Bone marrow (tissue), 2 donors: Measurements from ENCODE around the gene CCDC183.
A peak's percentile ranks its signal among the peaks of the same experiment; 100 is the strongest.
"Not testable (repeated sequence)": the region's sequence is repeated elsewhere in the genome, so short reads cannot be mapped to it uniquely, and the experiment has no call there.

Experiments used
- DNase-seq, 2 donors: peaks; one replicate each; lab custom pipeline; 2025; lab: John Stamatoyannopoulos, UW

CCDC183 gene

DNA sequence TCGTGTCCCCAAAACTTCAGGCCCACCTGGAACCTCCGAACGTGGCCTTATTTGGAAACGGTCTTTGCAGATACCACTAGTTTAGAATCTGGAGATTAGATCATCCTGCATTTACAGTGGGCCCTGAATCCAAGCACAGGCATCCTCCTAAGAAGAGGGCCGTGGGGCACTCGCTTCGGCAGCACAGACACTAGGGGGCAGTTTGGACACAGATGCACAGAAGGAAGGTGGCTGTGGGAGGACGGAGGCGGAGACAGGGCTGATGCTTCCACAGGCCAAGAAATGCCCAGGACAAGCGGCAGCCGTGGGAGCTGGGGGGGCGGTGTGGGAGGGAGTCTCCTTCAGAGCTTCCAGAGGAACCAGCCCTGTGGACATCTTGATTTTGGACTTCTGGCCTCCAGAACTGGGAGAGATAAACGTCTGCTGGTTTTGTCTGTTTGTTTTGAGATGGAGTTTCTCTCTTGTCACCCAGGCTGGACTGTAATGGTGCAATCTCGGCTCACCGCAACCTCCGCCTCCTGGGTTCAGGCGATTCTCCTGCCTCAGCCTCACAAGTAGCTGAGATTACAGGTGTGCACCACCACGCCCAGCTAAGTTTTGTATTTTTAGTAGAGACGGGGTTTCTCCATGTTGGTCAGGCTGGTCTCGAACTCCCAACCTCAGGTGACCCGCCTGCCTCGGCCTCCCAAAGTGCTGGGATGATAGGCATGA is 35.1 kb upstream of the CCDC183 start:
- DNase-seq: peak; percentile 9 to 67

DNA sequence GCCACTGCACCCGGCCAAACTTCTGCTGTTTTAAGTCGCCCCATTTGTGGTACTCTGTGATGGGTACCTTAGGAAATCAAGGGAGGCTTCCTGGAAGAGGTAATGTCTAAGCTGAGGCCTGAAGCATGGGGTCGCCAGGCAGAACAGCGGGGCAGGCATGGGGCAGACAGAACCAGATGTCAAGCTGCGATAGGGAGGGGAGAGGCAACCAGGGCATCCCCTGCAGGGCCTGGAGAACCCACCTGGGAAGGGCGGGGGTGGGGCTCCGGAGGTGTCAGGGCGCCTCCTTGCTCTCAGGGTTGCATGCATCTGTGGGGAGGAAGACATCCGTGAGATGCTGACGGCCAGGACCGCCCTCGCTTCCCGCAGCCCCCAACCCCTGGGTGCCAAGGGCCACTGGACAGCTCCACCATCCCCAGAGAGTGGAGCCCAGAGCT is 34.6 kb upstream of the CCDC183 start:
- no peak for DNase-seq

DNA sequence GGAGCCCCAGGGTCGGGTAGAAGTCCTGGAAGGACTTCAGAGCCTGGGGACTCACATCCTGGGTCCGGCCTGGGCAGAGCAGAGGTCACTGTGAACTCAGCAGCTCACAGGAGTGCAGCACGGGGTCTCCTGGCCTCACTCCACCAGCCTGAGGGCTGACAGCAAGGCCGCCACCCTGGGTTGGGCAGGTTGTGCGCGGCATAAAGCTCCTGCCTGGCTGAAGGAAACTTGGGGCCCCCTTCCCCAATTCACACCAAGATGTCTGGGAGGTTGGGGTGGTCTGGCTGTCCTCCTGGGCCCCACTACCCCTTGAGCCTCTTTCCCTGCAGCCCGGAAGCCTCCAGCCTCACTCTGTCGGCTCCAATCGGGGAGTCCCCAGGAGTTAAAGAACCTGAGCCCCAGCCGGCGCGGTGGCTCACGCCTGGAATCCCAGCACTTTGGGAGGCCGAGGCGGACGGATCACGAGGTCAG is 33.9 kb upstream of the CCDC183 start:
- no peak for DNase-seq

- no peak for DNase-seq
Observed at GRCh38 chr9:136762915-136763648, 33.1 kb upstream of the CCDC183 start.

DNA sequence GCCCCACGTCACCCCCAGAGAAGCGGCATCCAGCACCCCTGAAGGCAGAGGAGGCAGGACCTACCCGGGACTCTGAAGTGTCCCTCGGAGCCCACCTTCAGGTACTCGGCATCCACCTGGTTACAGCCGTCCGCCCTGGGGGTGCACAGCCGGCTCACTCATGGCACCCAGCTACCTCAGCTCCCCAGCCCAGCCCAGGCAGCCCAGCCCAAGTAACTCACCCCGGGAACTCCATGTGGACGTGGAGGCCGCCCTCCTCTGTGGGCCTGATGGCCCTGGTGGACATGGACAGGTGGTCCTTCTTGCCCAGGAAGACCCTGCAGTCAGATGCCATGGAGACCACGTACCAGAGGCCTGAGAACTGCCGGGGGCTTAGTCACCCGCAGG is 32.5 kb upstream of the CCDC183 start:
- no peak for DNase-seq

- DNase-seq: no peak
Observed at GRCh38 chr9:136764301-136764891, 31.7 kb upstream of the CCDC183 start, which contains the start of gene LCN15. Gene LCN15, minus strand, starts transcription at chr9:136764518. Its CDS starts 30 bp downstream, at chr9:136764488.

DNA sequence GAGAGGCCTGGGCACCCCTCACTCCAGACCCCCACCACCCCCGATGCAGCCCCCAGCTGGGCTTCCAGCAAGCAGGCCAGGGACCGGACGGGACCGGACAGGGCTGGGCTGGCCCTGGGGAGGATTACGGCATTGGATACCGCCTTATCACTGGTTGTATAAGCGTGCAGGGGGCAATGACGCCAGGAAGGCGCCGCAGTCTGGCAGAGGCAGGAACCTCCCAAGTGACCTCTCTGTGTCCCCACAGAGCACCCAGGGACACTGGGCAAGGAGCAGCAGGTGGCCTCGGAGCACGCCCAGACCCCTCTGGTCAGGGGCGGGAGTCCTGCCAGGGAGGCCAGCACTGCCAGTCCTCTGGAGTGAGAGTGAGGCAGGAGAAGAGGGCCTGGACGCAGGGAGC is 31.1 kb upstream of the CCDC183 start:
- DNase-seq: no peak

- not testable (repeated sequence) for DNase-seq
Observed at GRCh38 chr9:136765745-136766409, 30.3 kb upstream of the CCDC183 start.

- peak in 1 of 2 donors; percentile 12 for DNase-seq
Observed at GRCh38 chr9:136766410-136767120, 29.6 kb upstream of the CCDC183 start.

DNA sequence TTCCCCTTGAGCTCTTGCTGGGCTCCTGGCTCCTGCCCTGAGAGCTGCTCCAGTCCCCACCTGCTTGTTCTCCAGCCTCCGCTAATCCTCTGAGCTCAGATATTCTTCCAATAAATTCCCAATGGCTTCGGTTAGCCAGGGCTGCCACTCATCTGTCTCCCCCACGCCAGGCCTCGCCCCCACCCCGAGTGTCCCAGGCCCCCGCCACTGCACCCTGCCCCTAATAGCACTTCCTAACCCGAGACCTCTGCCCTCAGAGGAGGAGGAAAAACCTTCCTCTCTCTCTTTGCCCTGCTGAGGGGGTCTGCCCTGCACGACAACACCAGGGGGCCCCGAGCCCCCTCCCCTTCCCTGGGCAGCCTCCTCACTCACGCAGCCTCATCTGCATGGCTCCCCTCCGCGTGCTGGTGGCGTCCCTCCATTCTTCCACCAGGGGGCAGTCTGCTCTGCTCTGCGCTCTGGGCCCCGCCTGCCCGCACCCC is 26.4 kb upstream of the CCDC183 start:
- DNase-seq: peak in 1 of 2 donors; percentile 40

GRCh38 chr9:136771907-136772415 is 24.2 kb upstream of the CCDC183 start:
- no peak for DNase-seq

DNA sequence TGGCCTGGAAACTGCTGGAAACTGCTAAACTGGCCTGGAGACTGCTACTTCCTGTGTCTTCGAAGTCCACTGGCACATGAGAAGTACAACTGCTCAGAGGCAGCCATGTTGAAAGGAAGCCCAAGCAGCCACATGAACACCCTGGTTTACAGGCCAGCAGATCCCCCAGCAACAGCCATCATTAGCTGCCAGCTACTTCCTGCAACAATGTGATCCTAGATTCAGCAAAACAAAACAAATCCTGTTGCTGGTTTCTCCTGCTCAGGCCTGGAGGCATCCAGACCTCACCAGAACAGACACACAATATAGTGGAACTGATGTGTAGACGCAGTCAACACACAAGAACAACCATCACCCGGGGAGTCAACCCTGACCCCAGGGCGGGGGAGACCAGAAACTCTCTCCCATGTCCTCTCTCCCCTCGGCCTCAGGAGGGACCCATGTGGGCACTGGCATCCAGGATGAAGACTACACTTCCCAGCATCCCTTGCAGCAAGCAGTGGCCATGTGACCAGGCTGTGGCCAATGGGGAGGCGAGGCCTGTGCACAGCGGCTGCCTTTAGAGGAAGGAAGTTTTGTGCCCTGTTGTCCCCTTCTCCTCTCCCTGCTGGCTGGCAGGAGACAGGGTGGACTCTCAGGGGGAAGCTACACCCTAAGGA is 22.6 kb upstream of the CCDC183 start:
- DNase-seq: peak in 1 of 2 donors; percentile 19

DNA sequence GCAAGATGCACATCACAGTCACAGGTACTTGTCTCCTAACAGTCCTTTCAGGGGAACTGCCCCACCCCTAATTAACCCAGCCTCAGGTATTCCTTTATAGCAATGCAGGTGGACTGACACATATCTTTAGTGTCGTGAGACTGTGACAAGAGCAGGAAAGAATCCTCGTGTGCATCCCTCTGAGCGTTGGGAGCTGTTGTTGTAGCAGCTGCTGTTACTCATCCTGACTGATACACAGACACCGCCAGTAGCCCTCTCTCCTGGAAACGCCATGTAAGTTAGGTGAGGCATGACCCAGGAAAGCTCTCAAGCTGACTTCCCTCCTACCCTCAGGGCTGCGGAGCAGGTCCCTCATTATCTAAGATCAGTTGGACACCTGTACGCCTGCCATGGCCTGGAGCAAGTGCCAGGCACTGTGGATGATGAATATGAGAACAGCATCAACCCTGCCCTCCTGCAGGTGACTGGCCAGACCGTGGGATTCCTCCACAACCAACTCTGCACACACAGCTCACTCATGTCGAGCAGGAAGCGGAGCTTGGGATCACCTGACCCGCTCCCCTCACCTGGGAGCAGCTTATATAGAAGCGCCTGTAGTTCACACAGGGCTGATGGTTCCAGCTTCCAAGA is 21.6 kb upstream of the CCDC183 start:
- no peak for DNase-seq

- no peak for DNase-seq
Observed at GRCh38 chr9:136775191-136775590, 20.9 kb upstream of the CCDC183 start.

- no peak for DNase-seq
Observed at GRCh38 chr9:136776947-136777346, 19.2 kb upstream of the CCDC183 start.

GRCh38 chr9:136777359-136777758 is 18.8 kb upstream of the CCDC183 start:
- no peak for DNase-seq

DNA sequence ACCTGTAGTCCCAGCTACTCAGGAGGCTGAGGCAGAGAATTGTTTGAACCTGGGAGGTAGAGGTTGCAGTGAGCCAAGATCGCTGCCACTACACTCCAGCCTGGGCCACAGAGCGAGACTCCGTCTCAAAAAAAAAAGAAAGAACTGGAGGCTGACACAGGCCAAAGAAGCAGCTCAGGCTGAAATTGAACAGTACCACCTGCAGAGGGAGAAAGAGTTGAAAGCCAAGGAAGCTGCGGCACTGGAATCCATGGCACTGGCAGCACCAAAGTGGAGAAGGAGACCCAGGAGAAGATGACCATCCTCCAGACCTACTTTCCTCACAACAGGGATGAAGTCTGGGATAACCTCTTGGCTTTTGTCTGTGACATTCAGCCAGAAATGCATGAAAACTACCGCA is 16.3 kb upstream of the CCDC183 start:
- DNase-seq: no peak

GRCh38 chr9:136782452-136782851 is 13.7 kb upstream of the CCDC183 start:
- no peak for DNase-seq

DNA sequence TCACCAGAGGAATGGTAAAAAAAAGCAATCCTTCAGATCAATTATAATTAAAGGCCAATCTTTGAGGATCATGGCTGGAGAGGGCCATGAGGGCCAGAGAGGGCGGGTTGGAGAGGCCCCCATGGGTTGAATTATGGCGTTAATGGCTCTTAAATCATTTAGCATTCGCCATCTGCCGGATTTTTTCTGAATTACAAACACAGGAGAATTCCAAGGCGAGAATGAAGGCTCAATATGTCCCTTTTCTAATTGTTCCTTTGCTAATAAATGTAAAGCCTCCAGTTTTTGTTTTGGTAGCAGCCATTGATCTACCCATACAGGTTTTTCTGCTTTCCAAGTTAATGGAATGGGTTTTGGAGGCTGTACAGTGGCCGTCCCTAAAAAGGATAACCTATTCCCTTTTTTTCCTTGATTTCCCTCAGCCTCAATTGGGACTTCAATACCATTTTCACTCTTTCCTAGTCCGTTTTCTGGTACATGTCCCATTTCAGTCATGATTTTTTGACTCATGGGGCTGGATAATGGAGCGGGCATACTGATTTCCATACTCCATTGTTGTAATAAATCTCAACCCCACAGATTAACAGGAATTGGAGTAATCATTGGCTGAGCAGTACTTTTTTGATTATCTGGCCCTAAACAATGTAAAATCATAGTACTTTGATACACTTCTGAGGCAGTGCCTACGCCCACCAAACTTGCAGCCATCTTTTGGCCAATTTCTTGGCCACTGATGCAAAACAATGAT is 11.7 kb upstream of the CCDC183 start:
- no peak for DNase-seq

- no peak for DNase-seq
Observed at GRCh38 chr9:136784997-136785361, 11.2 kb upstream of the CCDC183 start.
